Neural cell (in vitro differentiated cells): ENCODE results near the gene RASGEF1B. TPM values are rescaled to one million over a fixed set of nuclear protein-coding genes. Genes with fewer than 3 reads are reported as not detected.

Source experiments
- H2AFZ ChIP-seq: fragments of 200-600, 300-800 bp; sonication (generic), shearing (Covaris generic); 2 replicates; pipeline ENCODE4 v1.6.0; 2014; ENCODE audit warnings: low read depth, mild to moderate bottlenecking, antibody characterized with exemption, low read length, moderate library complexity
- H3F3A ChIP-seq: fragments of 200-600 bp; shearing (Covaris generic); 2 replicates; pipeline ENCODE4 v1.6.1; 2016; ENCODE audit warnings: mild to moderate bottlenecking, moderate library complexity, mixed read lengths, antibody characterized with exemption, low read length; ENCODE audit not compliant: insufficient read depth, poor library complexity, severe bottlenecking
- H3K27ac ChIP-seq: fragments of 200-600, 300-800 bp; sonication (generic), shearing (Covaris generic); 2 replicates; pipeline ENCODE4 v1.5.1; 2014; ENCODE audit warnings: mild to moderate bottlenecking, low read length, moderate library complexity
- H3K27me3 ChIP-seq: fragments of 300-800, 200-600 bp; sonication (generic), shearing (Covaris generic); 2 replicates; pipeline ENCODE4 v1.6.0; 2014; ENCODE audit warnings: mild to moderate bottlenecking, low read depth, low read length, moderate library complexity; ENCODE audit not compliant: insufficient read depth
- H3K36me3 ChIP-seq: fragments of 300-800, 200-600 bp; sonication (generic), shearing (Covaris generic); 2 replicates; pipeline ENCODE4 v1.5.1; 2014; ENCODE audit warnings: mild to moderate bottlenecking, antibody characterized with exemption, low read length, moderate library complexity; ENCODE audit not compliant: insufficient read depth
- H3K4me2 ChIP-seq: fragments of 300-800, 200-600 bp; sonication (generic), shearing (Covaris generic); 2 replicates; pipeline ENCODE4 v1.6.0; 2014; ENCODE audit warnings: mild to moderate bottlenecking, low read length
- H3K4me3 ChIP-seq: fragments of 300-800, 200-600 bp; sonication (generic), shearing (Covaris generic); 2 replicates; pipeline ENCODE4 v1.5.1; 2014; ENCODE audit warnings: mild to moderate bottlenecking, low read length, moderate library complexity
- H3K79me2 ChIP-seq: fragments of 200-600 bp; shearing (Covaris generic); replicated peaks from 2 replicates; pipeline ENCODE4 v1.6.0; 2014; ENCODE audit warnings: mild to moderate bottlenecking, low read length, moderate library complexity; ENCODE audit not compliant: insufficient read depth
- H3K9ac ChIP-seq: fragments of 300-800, 200-600 bp; sonication (generic), shearing (Covaris generic); 2 replicates; pipeline ENCODE4 v1.6.1; 2016; ENCODE audit warnings: mild to moderate bottlenecking, low read length, mixed read lengths
- H3K9me2 ChIP-seq: fragments of 200-600 bp; shearing (Covaris generic); 2 replicates; pipeline ENCODE4 v1.6.1; 2016; ENCODE audit warnings: mild to moderate bottlenecking, low read length, mixed read lengths; ENCODE audit not compliant: insufficient read depth
- H3K9me3 ChIP-seq: fragments of 200-600, 300-800 bp; sonication (generic), shearing (Covaris generic); 2 replicates; pipeline ENCODE4 v1.6.1; 2016; ENCODE audit warnings: mild to moderate bottlenecking, mixed run types, low read length, moderate library complexity, mixed read lengths
- H4K20me1 ChIP-seq: fragments of 200-600 bp; shearing (Covaris generic); 2 replicates; pipeline ENCODE4 v1.6.1; 2016; ENCODE audit warnings: mild to moderate bottlenecking, mixed run types; ENCODE audit not compliant: insufficient read depth
- CTCF ChIP-seq: fragments of 450-650 bp; IDR thresholded peaks from 2 replicates; pipeline ENCODE4 v1.5.1; 2014; ENCODE audit warnings: antibody characterized with exemption, mild to moderate bottlenecking, moderate library complexity; ENCODE audit not compliant: poor library complexity, severe bottlenecking
- EP300 ChIP-seq: fragments of 450-650 bp; conservative IDR thresholded peaks from 2 replicates; pipeline ENCODE4 v1.6.1; 2014; ENCODE audit warnings: antibody characterized with exemption, mild to moderate bottlenecking, moderate library complexity; ENCODE audit not compliant: poor library complexity, severe bottlenecking
- EZH2 ChIP-seq: fragments of 200-600, 300-800 bp; shearing (Covaris generic), sonication (generic); IDR thresholded peaks from 2 replicates; pipeline ENCODE4 v1.6.1; 2014; ENCODE audit warnings: antibody characterized with exemption, low read length, borderline replicate concordance, mild to moderate bottlenecking; ENCODE audit not compliant: insufficient read depth, poor library complexity, severe bottlenecking
- MXI1 ChIP-seq: fragments of 450-650 bp; conservative IDR thresholded peaks from 2 replicates; pipeline ENCODE4 v1.6.1; 2014; ENCODE audit warnings: antibody characterized with exemption, mild to moderate bottlenecking; ENCODE audit not compliant: poor library complexity, severe bottlenecking
- POLR2AphosphoS5 ChIP-seq: IDR thresholded peaks from 2 replicates; pipeline ENCODE4 v1.6.1; 2012
- RAD21 ChIP-seq: fragments of 450-650 bp; conservative IDR thresholded peaks from 2 replicates; pipeline ENCODE4 v1.6.1; 2014; ENCODE audit warnings: antibody characterized with exemption, mild to moderate bottlenecking, moderate library complexity
- REST ChIP-seq: IDR thresholded peaks from 2 replicates; pipeline ENCODE4 v1.6.1; 2012; ENCODE audit warnings: borderline replicate concordance
- SMC3 ChIP-seq: fragments of 450-650 bp; conservative IDR thresholded peaks from 2 replicates; pipeline ENCODE4 v1.6.1; 2014; ENCODE audit warnings: antibody characterized with exemption, mild to moderate bottlenecking, moderate library complexity; ENCODE audit not compliant: poor library complexity
- TAF1 ChIP-seq: IDR thresholded peaks from 2 replicates; pipeline ENCODE4 v1.6.1; 2012; ENCODE audit warnings: low read depth
- polyA plus RNA-seq: library from polyadenylated mRNA; depleted of rRNA; stranded (reverse); fragments of >200 nt; gene quantifications from 2 replicates; pipeline ENCODE4 v1.2.3, GENCODE V29; 2014

The RASGEF1B gene
- polyA plus RNA-seq, 1 donor from 2014 or later = 21.5 TPM

GRCh38 chr4:81440949-81441348 is 30.8 kb downstream of the RASGEF1B start:
- no peak for TF ChIP-seq CTCF
- TF ChIP-seq RAD21 = no peak
- no peak for TF ChIP-seq EP300
- TF ChIP-seq POLR2AphosphoS5 = no peak
- no peak for TF ChIP-seq EZH2
- H3F3A ChIP-seq = no peaks in the 10 kb centered on the region
- H3K4me2 ChIP-seq = no peak overlapping the region
- no peaks in the 10 kb centered on the region for H3K79me2 ChIP-seq
- peaks cover 22% of the 10 kb centered on the region for H3K36me3 ChIP-seq
- H3K9me2 ChIP-seq = no peaks in the 10 kb centered on the region
- no peaks in the 10 kb centered on the region for H3K9me3 ChIP-seq
- H4K20me1 ChIP-seq = no peaks in the 10 kb centered on the region
- no peak overlapping the region for H3K27ac ChIP-seq
- no peak overlapping the region for H2AFZ ChIP-seq
- H3K4me3 ChIP-seq = no peak overlapping the region
- H3K27me3 ChIP-seq = no peaks in the 10 kb centered on the region
- no peak overlapping the region for H3K9ac ChIP-seq

- Histone ChIP-seq H3K9me2 (no peaks in the 10 kb centered on the region), H3K27ac (no peak overlapping the region), H3K9ac (no peak overlapping the region), H3K27me3 (no peaks in the 10 kb centered on the region), H3K4me3 (no peak overlapping the region), H3K9me3 (no peaks in the 10 kb centered on the region), H3K79me2 (no peaks in the 10 kb centered on the region), H3K36me3 (peaks cover 6% of the 10 kb centered on the region), H4K20me1 (no peaks in the 10 kb centered on the region), H2AFZ (no peak overlapping the region), H3F3A (no peaks in the 10 kb centered on the region), H3K4me2 (no peak overlapping the region)
- TF ChIP-seq SMC3 (no peak), RAD21 (no peak), CTCF (no peak), EP300 (no peak), TAF1 (no peak), REST (no peak), MXI1 (no peak), EZH2 (no peak), POLR2AphosphoS5 (no peak)
Observed at GRCh38 chr4:81436941-81437574, 34.6 kb downstream of the RASGEF1B start.
